Measurements from ENCODE around the gene ASXL1. TPM values are rescaled to one million over a fixed set of nuclear protein-coding genes. Genes with fewer than 3 reads are reported as not detected.

Gene ASXL1
- total and polyA plus RNA-seq, 9 of the 15 experiments (the other 6 are each of a cell fraction or from before 2014, with no cell fraction given): 6.5 to 65.3 (median 32.3) TPM

- TF ChIP-seq RCOR1 (IDR thresholded peaks at IDR 0.05; ENCODE audit: borderline replicate concordance in 1 of 2, low read depth in 2 of 2, low read length in 2 of 2) (peak in 1 of 2 experiments; percentile 57; a peak in 1 of 4 replicates), TEAD4 (IDR thresholded peaks at IDR 0.05; ENCODE audit: low read length) (peak; percentile 70), TEAD4 (CRISPR knock-in tag; IDR thresholded peaks at IDR 0.05; ENCODE audit: borderline replicate concordance) (no peak), CREB3L1 (IDR thresholded peaks at IDR 0.05; ENCODE audit: borderline replicate concordance, low read depth) (no peak), BRD4 (IDR thresholded peaks at IDR 0.05) (no peak)
These were observed 3.3 kb upstream of the ASXL1 start (continued) for GRCh38 chr20:32354592-32355416.

- no peak overlapping the region for H3K4me3 ChIP-seq
- no peaks in the 10 kb centered on the region for H3K27me3 ChIP-seq (ENCODE audit: control insufficient read depth in 2 of 2, insufficient read depth in 2 of 2, low read length in 2 of 2)
- H3K9ac ChIP-seq (ENCODE audit: insufficient read depth in 1 of 2, low read depth in 2 of 2, low read length in 2 of 2): no peak overlapping the region
- H3K36me3 ChIP-seq (ENCODE audit: control insufficient read depth, insufficient read depth, low read length): peaks cover 8% of the 10 kb centered on the region; the same call in 2 of the 3 replicates
- no peak overlapping the region; the same call in 2 of the 3 replicates for H3K27ac ChIP-seq (ENCODE audit: extremely low read depth, low read depth, low read length)
- H3K9me1 ChIP-seq (ENCODE audit: control insufficient read depth, insufficient read depth, low read length): no peaks in the 10 kb centered on the region
- peaks cover 22% of the 10 kb centered on the region for H3K79me2 ChIP-seq (ENCODE audit: control insufficient read depth, insufficient read depth, low read length)
- DNase-seq (ENCODE audit: extremely low read depth in 1 of 4, low spot score in 3 of 4): no peak
- no TSS peak for BruUV-seq (replicated peaks)
- FAIRE-seq: no peak
- no peak overlapping the region for H3K4me2 ChIP-seq (ENCODE audit: insufficient read depth, low read length)
- intact Hi-C loops (cut with micrococcal nuclease): loop anchor here (5.0 to 10.0 kb wide), 3 partner anchors 82 to 227 kb away; partner anchors contain the start of genes PLAGL2 and POFUT1
- peaks cover 3 to 26% of the 10 kb centered on the region in 2 experiments for H3K4me1 ChIP-seq (replicated peaks in 1 of 2; ENCODE audit: control insufficient read depth in 2 of 2, insufficient read depth in 2 of 2, low read length in 2 of 2)
- in situ Hi-C loops (cut with MboI): no loop called here
- WGBS (ENCODE audit: insufficient coverage, low coverage, missing lambda C conversion rate): 41% methylated on average over 6 of the region's 6 CpGs
- ChIA-PET CTCF (ENCODE audit: low intra/inter-chr PET ratio) (interaction anchor here (0.6 kb wide), 1 partner anchor 86 kb away, joined by 3 read pairs; no protein-coding TSS in a partner anchor), POLR2A (interaction anchor here (1.6 to 2.8 kb wide), 2 partner anchors 10 to 12 kb away, joined by 3 to 10 read pairs; no protein-coding TSS in a partner anchor)
- H3K9me3 ChIP-seq (replicated peaks; ENCODE audit: control insufficient read depth, insufficient read depth, low read depth, low read length): no peaks in the 10 kb centered on the region
- H4K20me1 ChIP-seq (replicated peaks; ENCODE audit: control insufficient read depth, insufficient read depth, low read length): peaks cover 13% of the 10 kb centered on the region
- no peak overlapping the region for H2AFZ ChIP-seq (ENCODE audit: low read depth, low read length)
- no peak for ATAC-seq
- no peak for TF ChIP-seq ZNF408 (CRISPR knock-in tag; IDR thresholded peaks at IDR 0.05; ENCODE audit: low read depth)
- peak; percentile 21; the same call in 1 of the 2 replicates for TF ChIP-seq ARID1B (IDR thresholded peaks at IDR 0.05)
- TF ChIP-seq NFRKB (IDR thresholded peaks at IDR 0.05; ENCODE audit: low read depth): no peak
- TF ChIP-seq ZNF184 (CRISPR knock-in tag; IDR thresholded peaks at IDR 0.05): no peak
- TF ChIP-seq MNT (conservative IDR thresholded peaks at IDR 0.05): peak in 1 of 2 experiments; percentile 36; a peak in 1 of 4 replicates
- peak; percentile 5; the same call in 1 of the 2 replicates for TF ChIP-seq HMBOX1 (IDR thresholded peaks at IDR 0.05)
- no peak for TF ChIP-seq GTF3C2 (IDR thresholded peaks at IDR 0.05; ENCODE audit: borderline replicate concordance, extremely low read depth, insufficient read length)
These were observed 2.7 kb upstream of the ASXL1 start for GRCh38 chr20:32355417-32355841.
